ENCODE results near the gene MYO18B. TPM values are rescaled to one million over a fixed set of nuclear protein-coding genes. Genes with fewer than 3 reads are reported as not detected.
"Not testable (repeated sequence)": the region's sequence is repeated elsewhere in the genome, so short reads cannot be mapped to it uniquely, and the experiment has no call there.

The MYO18B gene
- total and polyA plus RNA-seq, 2 donors (not counting 3 experiments of a cell fraction or from before 2014, with no cell fraction given), result 0.01 TPM; not detected in 1

- FAIRE-seq (no peak), DNase-seq (ENCODE audit: low read depth, low spot score) (no peak)
- ChIA-PET POLR2A (no interaction called here), CTCF (no interaction called here)
- intact Hi-C loops (cut with micrococcal nuclease) (no loop called here), dilution Hi-C loops (cut with MboI; ENCODE audit: extremely low pct_ligation_motif_present, low sequenced_read_pairs) (no loop called here)
- Histone ChIP-seq H3K79me2 (ENCODE audit: control insufficient read depth, insufficient read depth, low read length) (no peaks in the 10 kb centered on the region), H3K9me3 (replicated peaks; ENCODE audit: control insufficient read depth, insufficient read depth, low read length) (no peaks in the 10 kb centered on the region), H3K9me1 (replicated peaks; ENCODE audit: control insufficient read depth, extremely low read depth, insufficient read depth, low read length) (no peaks in the 10 kb centered on the region), H4K20me1 (replicated peaks; ENCODE audit: control insufficient read depth, extremely low read depth, insufficient read depth, low read length) (no peaks in the 10 kb centered on the region), H3K4me3 (replicated peaks in 1 of 3; ENCODE audit: insufficient read depth in 1 of 3, low read depth in 1 of 3, low read length in 3 of 3) (no peak overlapping the region), H2AFZ (ENCODE audit: low read depth, low read length) (no peak overlapping the region), H3K27me3 (ENCODE audit: control insufficient read depth in 2 of 2, insufficient read depth in 2 of 2, low read length in 2 of 2) (no peaks in the 10 kb centered on the region), H3K36me3 (ENCODE audit: control insufficient read depth in 2 of 2, extremely low read depth in 1 of 2, insufficient read depth in 2 of 2, low read length in 2 of 2) (no peaks in the 10 kb centered on the region), H3K9ac (replicated peaks; ENCODE audit: extremely low read depth, insufficient read depth, low read length) (no peak overlapping the region), H3K27ac (ENCODE audit: insufficient read depth, low read depth, low read length) (no peak overlapping the region), H3K4me2 (ENCODE audit: insufficient read depth, low read length) (no peak overlapping the region), H3K4me1 (ENCODE audit: control insufficient read depth, extremely low read depth, insufficient read depth, low read length) (no peaks in the 10 kb centered on the region)
- TF ChIP-seq POLR2AphosphoS5 (IDR thresholded peaks at IDR 0.05; ENCODE audit: insufficient read depth, low read depth, low read length) (no peak), MYC (IDR thresholded peaks at IDR 0.05; ENCODE audit: low read depth, low read length) (no peak)
- BruUV-seq (replicated peaks), result no TSS peak
Measured at GRCh38 chr22:25979968-25980367, 238.0 kb downstream of the MYO18B start.

GRCh38 chr22:25984911-25985310, 242.9 kb downstream of the MYO18B start:
- CTCF ChIA-PET; H3K27ac ChIP-seq (ENCODE audit: insufficient read depth, low read depth, low read length); H3K4me1 ChIP-seq (ENCODE audit: control insufficient read depth, extremely low read depth, insufficient read depth, low read length); H4K20me1 ChIP-seq (replicated peaks; ENCODE audit: control insufficient read depth, extremely low read depth, insufficient read depth, low read length); intact Hi-C loops (cut with micrococcal nuclease); POLR2A ChIA-PET; FAIRE-seq; H3K4me3 ChIP-seq (replicated peaks in 1 of 3; ENCODE audit: insufficient read depth in 1 of 3, low read depth in 1 of 3, low read length in 3 of 3); H3K4me2 ChIP-seq (ENCODE audit: insufficient read depth, low read length); H3K27me3 ChIP-seq (ENCODE audit: control insufficient read depth in 2 of 2, insufficient read depth in 2 of 2, low read length in 2 of 2); H3K9ac ChIP-seq (replicated peaks; ENCODE audit: extremely low read depth, insufficient read depth, low read length); dilution Hi-C loops (cut with MboI; ENCODE audit: extremely low pct_ligation_motif_present, low sequenced_read_pairs); H3K79me2 ChIP-seq (ENCODE audit: control insufficient read depth, insufficient read depth, low read length); H3K9me1 ChIP-seq (replicated peaks; ENCODE audit: control insufficient read depth, extremely low read depth, insufficient read depth, low read length); H2AFZ ChIP-seq (ENCODE audit: low read depth, low read length); DNase-seq (ENCODE audit: low read depth, low spot score); H3K9me3 ChIP-seq (replicated peaks; ENCODE audit: control insufficient read depth, insufficient read depth, low read length); BruUV-seq (replicated peaks); H3K36me3 ChIP-seq (ENCODE audit: control insufficient read depth in 2 of 2, extremely low read depth in 1 of 2, insufficient read depth in 2 of 2, low read length in 2 of 2): not testable (repeated sequence)

All from endothelial cell of umbilical vein (primary cell).